GM19372 (cell line): ENCODE results near the gene CETN1.

Source experiments
- ATAC-seq: cut with Tn5 transposase; IDR thresholded peaks from one replicate; pipeline ENCODE4 v1.9.1; 2021; ENCODE audit warnings: mild to moderate bottlenecking, low read depth, moderate library complexity; ENCODE audit not compliant: unreplicated experiment

The CETN1 gene

GRCh38 chr18:580154-580553 lies at the start of gene CETN1:
Gene CETN1 (plus strand): TSS chr18:580380. CDS start chr18:580409, 29 bp downstream.
- ATAC-seq = no peak

- ATAC-seq = no peak
Measured at GRCh38 chr18:532018-532417, 48.2 kb upstream of the CETN1 start.

- no peak for ATAC-seq
Measured at GRCh38 chr18:532632-533031, 47.5 kb upstream of the CETN1 start.

GRCh38 chr18:533995-534601 lies 46.1 kb upstream of the CETN1 start:
- ATAC-seq = no peak

- ATAC-seq = no peak
Measured at GRCh38 chr18:543447-544078, 36.6 kb upstream of the CETN1 start.

GRCh38 chr18:549967-550366 lies 30.2 kb upstream of the CETN1 start:
- ATAC-seq = no peak

- peak; percentile 98 for ATAC-seq
Measured at GRCh38 chr18:551404-552061, 28.6 kb upstream of the CETN1 start.

GRCh38 chr18:555705-556457 lies 24.3 kb upstream of the CETN1 start:
- no peak for ATAC-seq

GRCh38 chr18:564708-565561 lies 15.2 kb upstream of the CETN1 start:
- no peak for ATAC-seq

- ATAC-seq = no peak
Measured at GRCh38 chr18:565562-566061, 14.6 kb upstream of the CETN1 start.

- no peak for ATAC-seq
Measured at GRCh38 chr18:567122-567521, 13.1 kb upstream of the CETN1 start.

- no peak for ATAC-seq
Measured at GRCh38 chr18:568731-569130, 11.4 kb upstream of the CETN1 start.

GRCh38 chr18:570256-570655 lies 9.9 kb upstream of the CETN1 start:
- no peak for ATAC-seq

GRCh38 chr18:570697-571096 lies 9.5 kb upstream of the CETN1 start:
- no peak for ATAC-seq

GRCh38 chr18:572091-572830 lies 7.9 kb upstream of the CETN1 start:
- ATAC-seq = no peak

- ATAC-seq = no peak
Measured at GRCh38 chr18:572831-573289, 7.3 kb upstream of the CETN1 start.

- ATAC-seq = no peak
Measured at GRCh38 chr18:573385-573784, 6.8 kb upstream of the CETN1 start.

- no peak for ATAC-seq
Measured at GRCh38 chr18:574149-574860, 5.9 kb upstream of the CETN1 start.
